ENCODE measurements around the gene MLH1.
"Not testable (repeated sequence)": the region's sequence is repeated elsewhere in the genome, so short reads cannot be mapped to it uniquely, and the experiment has no call there.

MLH1 gene

DNA sequence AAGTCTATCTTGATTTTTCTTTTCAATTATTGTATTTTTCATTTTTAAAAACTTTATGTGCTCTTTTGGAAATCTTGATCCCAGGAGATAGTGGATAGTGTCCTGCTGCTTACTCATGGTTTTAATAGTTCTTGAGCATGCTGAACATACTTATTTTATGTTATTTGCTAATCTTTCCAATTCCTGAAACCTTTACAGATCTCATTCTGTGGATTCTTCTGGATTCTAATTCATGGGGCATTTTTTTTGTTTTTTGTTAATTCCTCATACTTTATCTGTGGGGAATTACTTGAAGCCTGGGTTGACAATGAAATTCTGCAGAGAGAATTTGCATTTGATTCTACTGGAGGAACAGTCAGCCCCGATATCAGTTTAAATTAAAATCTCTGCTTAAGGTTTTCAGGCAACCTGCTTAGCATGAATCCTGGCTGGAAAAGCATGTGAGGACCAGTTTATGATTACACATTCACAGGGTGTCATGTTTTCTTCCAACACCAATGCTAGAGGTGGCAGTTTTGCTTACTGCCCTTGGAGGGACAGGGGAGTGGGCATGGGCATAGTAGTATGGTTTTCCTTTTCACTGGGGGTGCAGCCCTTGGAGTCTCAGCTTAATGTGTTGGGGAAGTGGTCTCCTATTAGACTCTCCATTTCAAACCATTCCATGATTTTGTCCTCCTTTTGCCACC is 46.0 kb downstream of the MLH1 start:
- DNase-seq, result no peak

DNA sequence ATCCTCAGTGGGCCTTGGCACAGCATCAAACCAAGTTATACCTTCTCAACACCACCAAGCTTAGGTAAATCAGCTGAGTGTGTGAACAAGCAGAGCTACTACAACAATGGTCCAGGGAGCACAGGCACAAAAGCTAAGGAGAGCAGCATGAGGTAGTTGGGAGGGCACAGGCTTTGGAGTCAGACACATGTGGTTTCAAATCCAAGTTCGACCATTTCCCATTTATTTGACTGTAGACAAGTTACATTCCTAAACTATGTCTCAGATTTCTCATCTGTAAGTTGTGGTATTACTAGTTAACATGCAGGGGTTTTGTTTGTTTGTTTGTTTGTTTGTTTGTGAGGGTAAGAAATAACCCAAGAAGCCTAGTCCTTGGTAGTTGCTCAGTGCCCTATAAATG is 46.9 kb downstream of the MLH1 start:
- no peak for DNase-seq

DNA sequence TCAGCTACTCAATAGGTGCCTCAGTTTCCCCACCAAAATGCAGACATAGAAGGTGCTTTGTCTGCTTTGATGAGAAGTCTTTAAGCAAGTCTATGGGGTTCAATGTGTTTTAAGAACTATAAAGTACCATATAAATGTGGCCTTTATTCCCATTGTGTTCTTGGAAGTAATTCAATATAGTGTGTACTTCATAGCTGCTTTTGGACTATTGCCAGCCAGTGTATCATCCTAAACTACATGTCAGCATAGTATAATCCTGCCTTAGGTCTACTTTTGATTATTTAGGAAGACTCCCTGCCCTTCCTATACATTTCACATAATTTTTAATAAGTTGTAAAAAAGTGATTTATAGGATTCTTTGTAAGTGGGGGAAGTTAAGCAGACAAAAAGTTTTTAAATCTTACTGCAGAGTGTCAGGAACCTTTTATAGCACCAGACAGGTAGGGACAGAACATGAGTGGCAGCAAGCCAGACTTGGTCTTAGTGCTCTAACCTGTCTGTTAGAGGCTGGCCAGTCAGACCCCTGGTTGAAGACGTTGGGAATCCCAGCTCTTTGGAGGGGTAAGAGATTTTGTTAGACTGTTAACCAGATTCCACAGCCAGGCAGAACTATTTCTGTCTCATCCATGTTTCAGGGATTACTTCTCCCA is 48.4 kb downstream of the MLH1 start:
- DNase-seq, result no peak

DNA sequence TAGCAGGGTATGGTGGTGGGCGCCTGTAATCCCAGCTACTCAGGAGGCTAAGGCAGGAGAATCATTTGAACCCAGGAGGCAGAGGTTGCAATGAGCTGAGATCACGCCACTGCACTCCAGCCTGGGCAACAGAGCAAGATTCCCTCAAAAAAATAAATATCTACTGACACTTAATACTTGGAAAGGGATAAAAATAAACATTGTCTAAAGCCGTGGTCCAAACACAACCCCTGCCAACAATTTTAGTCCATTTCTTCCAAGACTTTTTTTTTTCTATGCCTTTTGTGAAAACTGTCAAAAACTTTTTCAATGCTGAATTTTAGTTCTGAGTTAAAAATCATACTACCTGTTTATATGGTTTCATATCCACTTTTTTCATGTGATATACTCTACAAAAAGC is 49.4 kb downstream of the MLH1 start:
- not testable (repeated sequence) for DNase-seq

DNA sequence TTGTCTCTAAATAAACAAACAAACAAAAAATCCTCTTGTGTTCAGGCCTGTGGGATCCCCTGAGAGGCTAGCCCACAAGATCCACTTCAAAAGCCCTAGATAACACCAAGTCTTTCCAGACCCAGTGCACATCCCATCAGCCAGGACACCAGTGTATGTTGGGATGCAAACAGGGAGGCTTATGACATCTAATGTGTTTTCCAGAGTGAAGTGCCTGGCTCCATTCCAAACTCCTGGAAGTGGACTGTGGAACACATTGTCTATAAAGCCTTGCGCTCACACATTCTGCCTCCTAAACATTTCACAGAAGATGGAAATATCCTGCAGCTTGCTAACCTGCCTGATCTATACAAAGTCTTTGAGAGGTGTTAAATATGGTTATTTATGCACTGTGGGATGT is 57.0 kb downstream of the MLH1 start:
- DNase-seq, result no peak

DNA sequence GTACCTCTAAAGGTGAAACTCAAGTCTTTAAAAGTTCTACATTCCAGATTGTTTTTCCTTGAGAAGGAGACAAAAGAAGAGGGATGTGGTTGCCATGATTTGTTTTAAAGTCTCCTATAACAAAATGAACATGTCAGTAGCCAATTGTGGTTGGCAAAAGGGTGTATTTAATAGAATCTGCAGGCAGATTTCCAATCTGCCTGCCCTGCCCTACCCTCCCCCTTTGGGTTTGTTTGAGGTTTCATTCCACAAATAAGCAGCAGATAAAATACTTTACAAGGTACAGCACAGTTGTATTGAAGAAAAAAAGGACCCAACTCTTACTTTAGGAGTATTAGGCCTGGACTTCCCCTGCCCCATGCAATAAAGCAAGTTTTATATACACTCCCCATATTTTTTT is 59.5 kb downstream of the MLH1 start:
- no peak for DNase-seq

DNA sequence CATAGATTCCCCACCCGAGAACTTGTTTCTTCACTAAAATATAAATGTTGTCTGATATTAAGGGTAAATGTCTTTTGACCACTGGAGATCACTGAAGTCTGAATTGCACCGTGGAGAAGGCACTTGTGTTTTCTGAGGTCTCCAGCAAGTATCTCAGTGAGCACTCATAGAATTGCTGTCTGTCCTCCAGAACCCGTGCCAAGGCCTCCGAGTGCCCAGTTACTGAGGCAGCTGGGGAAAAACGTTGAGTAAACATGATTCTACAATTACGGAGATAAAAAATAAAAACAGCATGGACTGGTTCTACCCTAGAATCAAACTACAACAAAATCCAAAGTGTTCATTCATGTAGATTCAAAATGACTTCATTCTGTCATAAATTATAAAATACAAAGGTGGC is 60.0 kb downstream of the MLH1 start:
- no peak for DNase-seq

DNA sequence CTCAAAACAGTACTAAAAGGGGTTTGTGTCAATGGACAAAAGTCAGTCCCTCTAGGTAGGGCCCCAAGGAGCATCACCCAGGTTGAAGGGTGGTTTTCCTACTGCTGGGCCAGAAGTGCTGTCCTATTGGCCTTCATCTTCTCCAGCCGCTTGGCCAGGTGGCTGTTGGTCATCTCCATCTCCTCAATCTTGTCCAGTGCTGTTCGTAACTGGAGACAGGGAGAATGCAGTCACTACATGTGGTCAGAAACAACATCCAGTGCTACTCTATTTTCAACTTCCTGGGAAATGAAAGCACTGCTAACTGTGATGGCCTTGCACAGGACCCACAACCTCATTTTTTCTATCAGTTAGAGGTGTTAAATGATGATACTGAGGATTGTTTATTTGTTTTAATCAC is 60.4 kb downstream of the MLH1 start:
- DNase-seq, result no peak

DNA sequence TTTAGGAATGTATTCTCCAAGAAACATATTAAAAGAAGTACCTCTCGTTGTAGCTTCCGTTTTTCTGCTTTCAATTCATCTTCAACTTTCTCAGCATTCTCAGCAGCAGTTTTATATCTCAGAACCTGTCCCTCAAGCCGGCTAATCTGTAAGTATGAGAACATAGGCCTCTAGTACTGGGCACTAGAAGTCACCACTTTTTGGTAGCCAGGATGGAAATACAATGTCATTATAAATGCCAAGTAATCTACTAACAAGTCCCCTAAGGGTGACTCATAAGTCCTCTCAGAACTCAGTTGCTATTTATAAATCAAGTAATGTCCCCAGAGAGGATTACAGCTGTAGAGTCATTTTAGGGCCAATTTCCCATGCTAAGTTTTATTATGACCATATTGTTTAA is 61.1 kb downstream of the MLH1 start:
- DNase-seq, result peak in 1 of 2 donors; percentile 58

DNA sequence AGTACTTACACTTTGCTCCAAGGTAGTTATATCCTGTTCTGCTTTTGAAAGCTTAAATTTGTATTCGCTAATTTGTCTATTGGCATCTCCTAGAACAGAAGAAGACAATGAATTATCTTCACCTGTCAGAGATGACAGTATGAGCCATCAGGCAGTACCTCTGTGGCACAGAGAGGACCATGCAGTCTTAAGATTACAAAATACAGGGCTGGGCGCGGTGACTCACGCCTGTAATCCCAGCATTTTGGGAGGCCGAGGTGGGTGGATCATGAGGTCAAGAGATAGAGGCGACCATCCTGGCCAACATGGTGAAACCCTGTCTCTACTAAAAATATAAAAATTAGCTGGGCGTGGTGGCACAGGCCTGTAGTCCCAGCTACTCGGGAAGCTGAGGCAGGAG is 61.8 kb downstream of the MLH1 start:
- not testable (repeated sequence) for DNase-seq

DNA sequence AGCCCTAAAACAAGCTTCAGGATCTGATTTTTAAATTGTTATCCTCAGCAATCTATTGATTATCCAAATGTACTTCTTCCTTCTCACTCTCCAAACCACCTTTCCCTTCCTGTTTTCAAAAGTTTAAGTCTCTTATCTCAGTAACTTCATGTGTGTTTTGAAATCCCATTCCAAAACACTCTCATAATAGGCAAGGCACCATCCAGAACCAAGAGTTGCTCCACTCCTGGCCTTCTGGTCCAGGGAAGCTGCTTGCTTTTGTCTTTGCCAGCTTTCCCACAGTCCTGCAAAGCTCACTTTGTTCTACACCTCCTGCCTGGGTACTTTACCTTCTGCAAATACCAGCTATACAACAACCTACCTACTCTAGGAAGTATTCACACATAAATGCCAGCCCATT is 63.5 kb downstream of the MLH1 start:
- DNase-seq, result no peak

DNA sequence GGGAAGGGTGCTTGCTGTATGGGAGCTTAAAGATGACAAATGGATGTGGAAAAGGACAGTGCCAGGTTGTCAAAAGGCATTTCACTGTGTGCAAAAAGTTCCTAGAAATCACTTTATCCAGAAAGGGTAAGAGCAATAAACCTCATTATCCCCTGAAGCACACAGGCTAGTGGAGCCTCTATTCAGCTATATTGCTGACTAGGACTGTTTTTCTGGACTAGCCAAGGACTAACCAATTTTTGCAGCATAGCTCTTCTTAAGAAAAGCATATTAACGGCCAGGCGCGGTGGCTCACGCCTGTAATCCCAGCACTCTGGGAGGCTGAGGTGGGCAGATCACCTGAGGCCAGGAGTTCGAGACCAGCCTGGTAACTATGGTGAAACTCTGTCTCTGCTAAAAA is 64.8 kb downstream of the MLH1 start:
- DNase-seq, result no peak

DNA sequence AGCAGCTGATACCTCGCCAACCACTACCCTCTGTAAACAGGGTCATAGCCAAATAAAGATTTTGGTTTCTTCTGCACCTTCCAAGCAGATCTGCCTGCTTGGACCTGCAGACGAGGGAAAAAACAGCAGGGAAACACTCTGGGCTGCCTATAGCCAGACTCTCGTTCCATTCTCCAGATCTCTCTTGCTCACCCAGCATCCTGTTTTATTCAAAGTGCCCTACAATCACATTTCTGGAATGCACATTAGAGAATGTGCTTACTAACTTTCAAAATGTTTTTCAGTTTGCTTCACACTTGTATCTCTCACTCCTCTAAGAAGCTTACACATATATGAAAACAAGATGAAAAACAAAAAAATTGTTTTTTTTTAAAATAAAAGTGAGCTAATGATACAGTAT is 71.4 kb downstream of the MLH1 start:
- DNase-seq, result no peak

DNA sequence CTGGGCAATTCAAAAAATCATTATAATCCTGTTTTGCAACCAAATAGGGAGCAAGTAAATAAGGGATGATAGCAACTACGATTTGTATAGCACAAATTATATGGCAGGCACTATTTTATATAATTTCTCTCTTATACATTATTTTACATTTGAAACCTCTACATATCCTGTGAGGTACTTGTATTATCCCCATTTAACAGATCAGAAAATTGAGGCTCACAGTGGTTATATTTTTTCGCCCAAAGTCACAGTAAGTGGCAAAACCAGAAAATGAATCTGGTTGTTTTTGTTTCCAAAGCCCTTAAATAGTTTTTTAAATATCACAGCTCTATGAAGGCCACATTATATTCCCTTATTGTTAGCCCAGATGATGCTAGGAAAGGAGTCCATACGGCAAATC is 74.3 kb downstream of the MLH1 start:
- no peak for DNase-seq

DNA sequence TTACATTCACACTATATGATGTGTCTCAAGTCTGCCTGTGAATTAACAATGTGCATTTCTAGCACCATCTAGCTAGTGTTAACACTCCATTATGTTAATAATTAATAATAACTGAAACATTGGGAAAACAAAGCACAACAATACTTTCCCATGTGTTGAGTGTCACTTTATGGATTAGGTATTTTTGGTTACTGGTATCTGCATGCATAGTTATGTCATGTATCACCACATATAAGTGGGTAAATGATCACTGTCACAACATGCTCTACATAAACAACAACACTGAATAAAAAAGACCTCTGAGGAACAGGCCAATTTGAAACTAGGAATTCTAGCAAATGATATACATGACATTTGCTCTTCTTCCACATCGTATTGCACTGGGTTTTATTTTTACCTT is 74.7 kb downstream of the MLH1 start:
- DNase-seq, result no peak

DNA sequence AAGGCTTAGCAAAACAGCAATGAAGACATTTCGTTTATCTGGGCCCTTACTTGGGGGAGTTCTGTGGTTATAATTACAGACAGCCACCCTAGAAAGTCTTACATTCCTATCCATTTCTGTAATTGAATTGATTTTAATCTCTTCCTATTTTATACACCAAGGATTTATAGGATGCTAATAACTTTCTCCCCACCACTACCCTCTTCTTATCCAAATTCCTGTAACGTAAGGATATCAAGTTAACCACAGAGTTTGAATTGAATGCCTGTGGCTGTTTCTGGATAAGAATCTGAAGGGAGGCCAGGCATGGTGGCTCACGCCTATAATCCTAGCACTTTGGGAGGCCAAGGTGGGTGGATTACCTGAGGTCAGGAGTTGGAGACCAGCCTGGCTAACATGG is 78.6 kb downstream of the MLH1 start:
- no peak for DNase-seq

DNA sequence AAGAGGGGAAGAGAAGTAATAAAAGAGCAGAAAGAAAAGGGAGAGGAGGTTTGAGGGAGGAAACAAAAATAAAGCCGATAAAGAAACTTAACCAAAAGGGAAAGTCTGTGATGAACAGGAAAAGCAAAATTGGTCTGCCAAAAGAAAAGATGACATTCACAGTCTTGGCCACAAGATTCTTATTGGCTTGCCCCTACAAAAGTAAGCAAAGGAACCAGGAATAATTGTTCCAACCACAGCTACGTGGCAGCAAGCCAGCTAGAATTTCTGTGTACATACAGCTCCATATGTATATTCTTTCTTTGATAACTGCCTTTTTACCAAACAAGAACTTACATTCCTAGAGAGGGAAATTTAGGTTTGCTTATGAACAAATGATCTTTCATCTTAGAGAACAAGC is 79.6 kb downstream of the MLH1 start:
- DNase-seq, result peak in 1 of 2 donors; percentile 53

DNA sequence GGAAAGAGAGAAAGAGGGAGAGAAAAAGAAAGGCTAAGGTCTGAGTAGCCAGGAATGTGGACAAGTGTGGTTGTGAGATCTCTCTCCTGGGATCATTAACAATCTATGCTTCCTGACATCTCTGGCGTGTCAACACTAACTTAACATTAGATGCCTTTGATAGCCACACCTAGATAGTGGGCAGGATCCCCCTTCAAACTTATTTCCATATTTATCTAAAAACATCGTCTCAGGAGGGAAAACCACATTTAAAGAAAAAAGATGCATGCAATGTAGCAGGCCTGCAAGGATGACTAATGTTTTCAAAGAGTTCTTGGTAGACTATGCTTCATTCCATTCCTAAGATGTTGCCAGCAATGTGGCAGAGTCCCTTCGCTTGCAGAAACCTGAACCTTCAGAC is 80.9 kb downstream of the MLH1 start:
- DNase-seq, result no peak

DNA sequence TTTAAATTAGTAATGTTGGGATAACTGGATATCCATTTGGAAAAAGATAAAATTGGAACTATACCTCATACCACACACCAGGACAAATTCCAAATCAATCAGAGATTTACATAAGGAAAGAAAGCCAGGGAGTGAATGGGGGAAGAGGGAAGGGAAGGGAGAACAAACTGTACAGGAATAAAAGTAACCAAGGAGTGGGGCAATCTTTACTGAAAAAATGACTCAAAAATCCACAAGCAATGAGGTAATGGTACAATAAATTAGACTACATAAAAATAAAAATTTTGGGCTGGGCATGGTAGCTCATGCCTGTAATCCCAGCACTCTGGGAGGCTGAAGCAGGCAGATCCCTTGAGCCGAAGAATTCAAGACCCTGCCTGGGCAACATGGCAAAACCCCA is 82.6 kb downstream of the MLH1 start:
- DNase-seq, result no peak

DNA sequence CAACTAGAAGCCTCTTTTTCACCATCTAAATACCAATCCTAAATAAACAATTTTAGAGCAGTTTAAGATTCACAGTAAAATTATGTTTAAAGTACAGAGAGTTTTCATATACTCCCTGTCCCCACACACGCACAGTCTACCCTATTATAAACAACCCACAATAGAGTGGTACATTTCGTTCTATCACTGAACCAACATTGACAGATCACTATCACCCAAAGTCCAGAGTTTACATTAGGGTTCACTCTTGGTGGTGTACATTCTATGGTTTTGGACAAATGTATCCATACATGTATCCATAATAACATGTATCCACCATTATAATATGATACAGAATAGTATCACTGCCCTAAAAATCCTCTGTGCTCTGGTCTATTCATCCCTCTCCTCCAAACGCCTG is 89.0 kb downstream of the MLH1 start:
- no peak for DNase-seq

DNA sequence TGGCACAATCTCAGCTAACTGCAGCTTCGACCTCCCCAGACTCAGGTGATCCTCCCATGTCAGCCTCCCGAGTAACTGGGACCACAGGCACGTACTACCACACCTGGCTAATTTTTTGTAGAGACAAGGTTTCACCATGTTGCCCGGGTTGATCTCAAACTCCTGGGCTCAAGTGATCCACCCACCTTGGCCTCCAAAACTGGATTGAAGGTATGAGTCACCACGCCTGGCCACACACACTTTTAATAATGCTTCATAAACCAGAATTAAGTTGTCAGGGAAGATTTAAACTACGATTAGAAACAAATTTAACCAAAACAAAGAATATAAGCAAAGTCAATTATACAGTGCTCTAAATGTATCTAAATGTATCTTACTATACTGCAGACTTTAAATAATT is 93.6 kb downstream of the MLH1 start:
- DNase-seq, result no peak

DNA sequence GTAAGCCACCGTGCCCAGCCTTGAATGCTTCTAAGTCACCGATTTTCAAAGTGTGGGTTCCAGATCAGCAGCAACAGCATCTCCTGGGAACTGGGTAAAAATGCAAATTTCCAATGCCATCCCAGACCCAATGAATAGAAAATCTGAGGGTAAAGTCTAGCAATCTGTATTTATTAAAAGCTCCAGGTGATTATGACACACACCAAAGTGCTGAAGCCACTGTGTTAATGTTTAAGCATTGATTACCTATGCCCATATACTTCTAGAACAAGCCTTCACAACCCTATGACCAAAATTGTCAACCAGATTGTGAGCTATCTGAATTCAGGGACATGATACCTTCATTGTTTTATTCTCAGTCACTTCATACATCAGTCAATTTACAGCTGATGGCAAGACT is 94.6 kb downstream of the MLH1 start:
- no peak for DNase-seq

DNA sequence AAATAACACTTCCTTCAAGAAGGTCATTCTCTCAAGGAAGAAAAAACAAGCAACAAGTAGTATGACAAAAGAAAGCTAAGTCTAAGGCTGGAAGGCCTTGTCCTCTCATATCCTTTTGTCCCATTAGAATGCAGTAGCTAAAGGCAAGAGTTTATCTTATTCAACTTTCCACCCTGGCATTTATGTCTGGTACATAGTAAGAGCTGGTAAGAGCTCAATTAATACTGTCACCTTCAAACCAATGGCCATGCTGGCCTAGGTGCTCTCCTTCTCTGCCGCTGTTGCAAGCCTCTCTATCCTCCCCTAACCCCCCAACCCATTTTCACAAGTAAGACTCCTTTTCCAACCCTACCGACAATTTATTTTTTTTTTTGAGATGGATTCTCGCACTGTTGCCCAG is 99.2 kb downstream of the MLH1 start:
- DNase-seq, result no peak

DNA sequence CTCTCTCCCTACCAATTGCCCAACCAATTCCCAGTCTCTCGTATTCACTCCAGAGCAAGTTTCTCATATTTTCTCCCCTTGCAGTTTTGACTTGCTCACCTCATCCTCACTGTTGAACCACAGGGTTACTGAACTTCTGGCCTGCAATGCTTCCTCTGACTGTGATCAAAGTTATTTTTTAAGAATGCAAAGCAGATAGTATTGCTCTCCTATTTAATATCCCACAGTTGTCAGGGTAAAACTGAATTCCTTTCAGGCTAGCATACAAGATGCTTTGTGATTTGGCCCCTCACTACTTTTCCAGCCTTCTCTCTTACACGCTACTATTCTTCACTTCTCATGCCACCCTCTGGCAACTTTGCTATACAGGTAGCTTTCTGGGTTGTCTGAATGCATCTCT is 100.2 kb downstream of the MLH1 start:
- DNase-seq, result no peak

DNA sequence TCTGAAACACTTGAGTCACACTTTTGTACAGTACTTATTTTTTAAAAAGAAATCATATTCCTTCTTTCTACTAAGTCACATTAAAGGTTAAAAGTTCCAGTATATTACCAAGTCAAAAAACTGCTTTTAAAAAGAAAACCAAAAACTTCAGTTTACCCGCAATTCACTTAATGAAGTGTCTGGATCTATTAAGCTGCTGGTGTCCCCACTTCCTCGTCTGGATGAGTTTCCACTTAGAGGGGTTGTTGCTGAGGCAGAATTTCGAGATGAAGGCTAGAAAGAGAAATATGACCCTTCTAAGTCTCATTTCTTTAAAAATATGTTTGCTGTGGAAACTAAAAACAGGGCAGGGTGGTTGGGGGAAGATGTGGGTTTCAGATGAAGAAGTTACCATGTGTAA is 101.3 kb downstream of the MLH1 start:
- DNase-seq, result no peak

Measured in bone marrow (tissue), 2 donors.